Testis (tissue), 2 donors: ENCODE results near the gene AUTS2.

Experiments
- CTCF ChIP-seq, 3 experiments: fragments of 450-650 bp in 2 of 3; fragments of 200-600 bp in 1 of 3; sonication (generic) in 1 of 3; IDR thresholded peaks; one replicate each; pipeline ENCODE4 v1.5.1; 2016 to 2019; ENCODE audit warnings: antibody characterized with exemption in 3 of 3, mild to moderate bottlenecking in 2 of 3, moderate library complexity in 1 of 3
- POLR2A ChIP-seq: fragments of 450-650 bp; IDR thresholded peaks from one replicate; pipeline ENCODE4 v1.6.1; 2017; ENCODE audit warnings: antibody characterized with exemption, mild to moderate bottlenecking, moderate library complexity

- TF ChIP-seq POLR2A, result no peak
- TF ChIP-seq CTCF (IDR thresholded peaks at IDR 0.05), result no peak
Measured at GRCh38 chr7:69690329-69690728, 92.1 kb downstream of the AUTS2 start.
